HG03045 (cell line): ENCODE measurements around the gene RNF26.

Source experiments
- ATAC-seq: cut with Tn5 transposase; IDR thresholded peaks from one replicate; pipeline ENCODE4 v1.9.1; 2021; ENCODE audit warnings: mild to moderate bottlenecking, moderate library complexity; ENCODE audit not compliant: unreplicated experiment

RNF26 gene

GRCh38 chr11:119368121-119369034, 34.1 kb downstream of the RNF26 start:
- ATAC-seq = no peak

GRCh38 chr11:119369132-119369925, 35.0 kb downstream of the RNF26 start:
- ATAC-seq = no peak

- no peak for ATAC-seq
These were observed 36.2 kb downstream of the RNF26 start for GRCh38 chr11:119370486-119371046.

- ATAC-seq = no peak
These were observed 36.8 kb downstream of the RNF26 start for GRCh38 chr11:119371067-119371601.

GRCh38 chr11:119371778-119372182, 37.5 kb downstream of the RNF26 start:
- no peak for ATAC-seq

- no peak for ATAC-seq
These were observed 38.1 kb downstream of the RNF26 start for GRCh38 chr11:119372260-119373058.

- ATAC-seq = no peak
These were observed 39.0 kb downstream of the RNF26 start for GRCh38 chr11:119373059-119373920.

- ATAC-seq = no peak
These were observed 39.7 kb downstream of the RNF26 start for GRCh38 chr11:119373921-119374631.

GRCh38 chr11:119374632-119375336, 40.5 kb downstream of the RNF26 start:
- ATAC-seq = no peak

- ATAC-seq = no peak
These were observed 41.2 kb downstream of the RNF26 start for GRCh38 chr11:119375337-119376196.

GRCh38 chr11:119376197-119376847, 42.0 kb downstream of the RNF26 start:
- no peak for ATAC-seq

- no peak for ATAC-seq
These were observed 43.0 kb downstream of the RNF26 start for GRCh38 chr11:119377112-119377901.

- no peak for ATAC-seq
These were observed 43.8 kb downstream of the RNF26 start for GRCh38 chr11:119377961-119378667.

GRCh38 chr11:119378851-119379465, 44.6 kb downstream of the RNF26 start:
- no peak for ATAC-seq
